Activated CD4-positive, alpha-beta T cell treated with anti-CD3 and anti-CD28 coated beads, Interleukin-2, Interleukin-4, amounts not matched to agents 100 ng/mL and 50 ng/mL, durations not matched to agents 16 hours and 8 hours (primary cell): ENCODE measurements around the gene ACAP1.

Source experiments
- DNase-seq: peaks from one replicate; pipeline ENCODE4 v3.0.0-alpha.2; 2020; ENCODE audit warnings: low spot score

ACAP1 gene

DNA sequence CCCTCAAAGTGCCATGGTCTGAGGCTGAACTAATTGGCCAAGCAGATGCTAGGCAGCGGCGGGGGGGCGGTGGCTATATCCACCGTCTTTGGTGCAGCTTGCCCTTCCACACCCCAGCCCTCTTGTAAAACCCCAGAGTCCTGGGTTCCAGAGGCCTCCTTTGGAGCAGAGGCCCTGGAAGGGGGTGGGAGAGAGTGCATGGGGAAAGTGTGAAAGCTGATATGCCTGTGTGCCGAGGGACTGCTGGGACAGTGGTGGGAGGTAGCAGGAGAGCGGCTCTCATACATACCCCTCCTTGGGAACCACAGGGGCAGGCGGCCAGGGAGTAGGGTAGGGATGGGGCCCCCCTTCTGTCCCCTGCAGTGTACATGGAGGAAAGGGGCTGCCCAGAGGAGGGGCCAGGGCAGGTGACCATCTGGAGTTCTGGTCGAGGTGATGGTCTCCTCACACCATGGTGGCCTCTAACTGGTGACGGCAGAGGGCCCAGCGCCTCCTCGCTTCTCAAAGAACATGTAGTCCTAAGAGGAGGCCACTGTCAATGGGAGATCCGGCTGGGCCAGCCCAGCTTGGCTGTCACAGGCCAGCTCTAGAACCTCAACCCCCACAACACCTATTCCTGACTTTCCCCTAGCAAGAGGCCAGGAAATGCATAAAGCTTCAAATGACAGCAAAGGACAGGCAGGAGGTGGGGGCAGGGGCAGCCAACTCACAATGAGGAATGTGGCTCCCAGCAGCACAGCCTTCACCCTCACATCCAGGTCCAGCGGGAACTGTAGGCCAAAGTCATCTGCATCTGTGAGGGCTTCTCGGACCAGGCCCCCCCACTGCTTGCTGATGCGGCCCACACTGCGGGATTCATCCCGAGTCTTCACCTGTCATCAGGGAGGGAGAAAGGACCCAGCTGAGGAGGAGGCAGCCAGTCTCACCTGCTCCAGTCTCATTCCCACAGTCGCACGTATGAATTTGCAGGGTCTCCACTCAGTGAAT, 53.9 kb downstream of the ACAP1 start:
- no peak for DNase-seq

DNA sequence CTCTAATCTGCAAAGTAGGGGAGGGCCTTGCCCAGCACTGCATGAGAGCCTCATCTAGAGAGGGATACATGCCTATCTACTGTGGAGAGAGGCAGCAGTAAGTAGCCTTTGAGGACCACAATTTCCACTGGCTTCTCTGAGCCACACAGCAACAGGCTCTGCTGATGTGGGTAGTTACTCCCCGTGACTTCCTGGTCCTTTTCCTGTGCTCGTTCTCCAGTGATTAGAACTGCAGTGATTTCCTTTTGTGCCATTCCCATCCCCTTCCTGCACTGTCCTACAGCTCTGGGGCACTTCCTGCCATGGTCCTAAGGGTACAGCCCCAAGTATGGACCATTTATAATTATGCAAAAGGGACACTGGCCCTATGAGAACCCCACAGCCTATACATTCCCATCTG, 55.0 kb downstream of the ACAP1 start:
- no peak for DNase-seq

DNA sequence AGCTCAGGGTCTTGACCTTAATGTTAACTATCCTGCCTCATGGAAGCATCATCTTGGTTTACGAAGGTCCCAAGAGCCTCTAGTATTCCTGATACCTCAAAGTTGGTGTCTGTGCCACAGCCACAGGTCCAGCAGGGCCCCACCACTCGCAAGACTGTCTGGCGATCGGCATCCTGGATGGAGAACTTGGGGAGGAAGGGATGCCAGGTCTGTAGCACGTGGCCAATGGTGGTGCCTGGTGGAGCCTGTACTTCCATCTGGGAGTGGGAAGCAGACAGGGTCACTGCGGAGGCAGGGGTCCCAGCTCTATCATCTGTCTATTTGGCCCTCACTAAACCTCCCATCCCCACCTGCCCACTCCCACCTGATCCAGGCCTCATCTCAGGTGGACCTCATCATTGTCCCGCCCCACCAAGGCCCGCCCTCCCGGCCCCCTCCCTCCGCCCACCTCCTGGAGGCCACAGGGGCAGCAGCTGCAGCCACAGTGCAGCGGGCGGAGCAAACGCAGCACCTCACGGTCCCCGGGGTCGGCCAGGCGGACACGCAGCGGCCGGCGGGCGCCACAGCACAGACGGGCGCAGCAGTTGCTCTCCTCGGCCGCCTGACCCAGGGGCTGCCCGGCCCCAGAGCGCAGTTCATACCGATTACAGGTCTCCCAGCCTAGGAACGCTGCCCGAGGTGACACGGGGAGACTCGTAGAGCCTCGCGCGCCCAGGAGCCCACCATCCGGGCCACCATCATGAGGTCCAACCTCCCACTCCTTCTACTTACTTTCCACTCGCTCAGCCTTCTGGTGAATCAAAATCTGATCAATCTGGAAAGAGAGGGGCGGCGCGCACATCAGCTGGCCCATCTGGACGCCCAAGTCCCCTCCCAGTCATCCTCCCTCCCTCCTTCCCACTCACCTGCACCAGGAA, 56.6 kb downstream of the ACAP1 start:
- DNase-seq, result no peak

DNA sequence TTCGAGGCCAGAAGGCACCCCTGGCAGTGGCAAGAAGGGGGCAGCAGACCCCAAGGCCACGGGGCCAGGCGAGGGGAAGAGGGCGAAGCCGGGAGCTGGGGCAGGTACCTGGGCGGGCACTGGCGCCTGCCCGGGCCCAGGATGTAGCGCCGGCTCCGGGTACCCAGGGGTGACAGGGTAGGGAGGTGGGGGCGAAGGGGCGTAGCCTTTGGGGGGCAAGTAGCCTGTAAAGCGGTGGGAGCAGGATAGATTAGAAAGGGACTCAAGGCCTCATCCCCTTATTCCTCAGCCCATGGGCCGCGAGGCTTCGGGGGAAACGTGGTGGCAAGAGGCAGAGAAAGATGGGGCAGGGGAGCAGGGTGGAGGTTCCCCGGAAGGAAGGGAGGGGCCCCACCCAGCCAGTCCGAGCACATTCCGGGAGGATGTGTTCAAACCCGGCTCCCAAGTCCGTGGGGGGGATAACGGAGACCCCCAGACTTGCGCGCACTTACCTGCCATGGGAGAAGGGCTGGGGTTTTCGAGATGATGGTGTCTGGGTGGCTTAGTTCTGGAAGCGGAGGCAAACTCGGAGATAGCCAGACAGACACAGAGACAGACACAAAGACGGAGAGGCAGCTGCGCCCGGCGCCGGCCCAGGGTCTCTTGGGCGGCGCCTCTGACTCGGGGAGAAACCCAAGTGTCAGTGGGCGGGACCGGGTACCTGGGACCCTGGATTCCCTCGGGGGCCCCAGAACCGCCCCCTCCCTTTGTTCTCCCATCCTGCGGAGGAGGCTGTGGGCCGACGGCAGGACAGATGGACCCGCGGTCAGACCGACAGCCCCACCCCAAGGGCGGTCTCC, 57.5 kb downstream of the ACAP1 start:
- DNase-seq, result peak; percentile 41

DNA sequence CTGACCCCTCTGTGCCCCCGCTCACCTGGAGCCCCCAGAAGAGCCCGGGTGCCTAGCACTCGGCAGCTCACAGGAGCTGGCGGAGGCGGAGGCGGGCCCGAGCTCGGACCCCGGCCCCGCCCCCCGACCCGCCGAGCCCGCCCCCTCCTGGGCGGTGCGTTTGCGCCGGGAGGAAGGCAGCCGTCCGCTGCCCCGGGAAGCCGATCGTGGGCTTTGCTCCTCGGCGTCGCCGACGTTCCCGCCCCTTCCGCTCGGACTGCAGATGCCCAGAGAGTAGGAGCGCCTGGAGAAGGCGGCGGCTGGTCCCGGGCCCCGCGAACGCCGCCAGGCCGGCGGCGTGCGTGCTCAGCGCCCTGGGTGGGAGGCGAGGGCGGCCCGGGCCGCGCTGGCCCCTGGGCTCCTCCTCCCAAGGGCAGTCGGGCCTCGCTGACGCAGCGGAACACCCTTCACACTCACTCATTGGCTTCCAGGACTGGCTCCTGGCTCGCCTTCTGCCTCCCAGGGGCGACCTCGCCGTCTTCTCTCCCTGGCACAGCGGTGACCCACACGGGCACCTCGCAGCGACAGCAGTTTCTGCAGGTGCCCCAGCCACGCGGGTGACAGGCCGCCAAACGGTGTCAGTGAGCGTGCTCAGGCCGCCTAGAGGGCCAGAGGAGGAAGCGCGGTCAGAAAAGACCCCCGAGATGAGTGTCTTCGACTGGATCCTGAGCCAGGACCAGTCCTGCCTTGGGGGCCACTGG, 58.3 kb downstream of the ACAP1 start, which contains the start of gene PLSCR3:
PLSCR3 (minus strand) TSS at position 74 of the 740 bp plus-strand sequence. CDS start 415 bp downstream, outside the sequence.
- DNase-seq, result peak; percentile 83

DNA sequence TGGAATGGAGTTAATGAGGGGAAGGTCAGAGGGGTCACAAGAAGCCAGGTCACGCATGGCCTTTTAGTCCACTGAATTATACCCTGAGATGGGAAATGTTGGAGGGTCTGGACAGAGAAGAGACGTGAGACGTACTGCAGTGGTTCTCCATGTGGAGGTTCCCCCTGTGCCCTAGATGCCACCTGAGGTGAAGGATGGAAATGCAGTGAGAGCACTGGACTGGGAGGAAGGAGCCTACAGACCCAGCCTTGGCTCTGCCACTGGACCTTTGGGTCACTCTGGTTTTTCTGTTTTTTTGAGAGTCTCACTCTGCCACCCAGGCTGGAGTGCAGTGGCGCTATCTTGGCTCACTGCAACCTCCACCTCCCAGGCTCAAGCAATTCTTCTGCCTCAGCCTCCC, 59.8 kb downstream of the ACAP1 start:
- DNase-seq, result no peak

DNA sequence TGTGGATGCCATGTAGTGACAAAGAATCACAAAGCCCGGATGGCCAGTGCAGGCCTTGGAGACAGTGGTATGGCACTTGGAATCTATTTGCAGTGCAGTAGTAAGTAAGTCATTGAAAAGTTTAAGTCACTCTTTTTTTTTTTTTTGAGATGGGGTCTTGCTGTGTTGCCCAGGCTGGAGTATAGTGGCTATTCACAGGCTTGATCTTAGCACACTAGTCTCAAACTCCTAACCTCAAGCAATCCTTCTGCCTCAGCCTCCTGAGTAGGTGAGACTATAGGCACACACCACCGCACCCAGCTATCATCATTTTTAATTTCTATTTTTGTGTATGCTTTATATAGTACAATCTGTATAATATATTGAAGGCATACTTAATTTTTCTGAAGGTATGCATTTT, 62.3 kb downstream of the ACAP1 start:
- DNase-seq, result no peak
